Erythroblast (primary cell): ENCODE data around the gene PFN2.

Experiments
- GATA1 ChIP-seq: IDR thresholded peaks from 2 replicates; pipeline ENCODE4 v1.6.1; 2011; ENCODE audit warnings: low read depth, mild to moderate bottlenecking, control low read depth, low read length, moderate library complexity
- POLR2A ChIP-seq: IDR thresholded peaks from 2 replicates; pipeline ENCODE4 v1.6.1; 2011; ENCODE audit warnings: mild to moderate bottlenecking, low read length

GRCh38 chr3:149983628-149984027 is 12.9 kb upstream of the PFN2 start:
- TF ChIP-seq POLR2A (no peak), GATA1 (no peak)
